ENCODE results near the gene FAM110A. TPM values are rescaled to one million over a fixed set of nuclear protein-coding genes. Genes with fewer than 3 reads are reported as not detected.
A peak's percentile ranks its signal among the peaks of the same experiment; 100 is the strongest.
"Not testable (repeated sequence)": the region's sequence is repeated elsewhere in the genome, so short reads cannot be mapped to it uniquely, and the experiment has no call there.

The FAM110A gene
- total RNA-seq, result 10.6 TPM

DNA sequence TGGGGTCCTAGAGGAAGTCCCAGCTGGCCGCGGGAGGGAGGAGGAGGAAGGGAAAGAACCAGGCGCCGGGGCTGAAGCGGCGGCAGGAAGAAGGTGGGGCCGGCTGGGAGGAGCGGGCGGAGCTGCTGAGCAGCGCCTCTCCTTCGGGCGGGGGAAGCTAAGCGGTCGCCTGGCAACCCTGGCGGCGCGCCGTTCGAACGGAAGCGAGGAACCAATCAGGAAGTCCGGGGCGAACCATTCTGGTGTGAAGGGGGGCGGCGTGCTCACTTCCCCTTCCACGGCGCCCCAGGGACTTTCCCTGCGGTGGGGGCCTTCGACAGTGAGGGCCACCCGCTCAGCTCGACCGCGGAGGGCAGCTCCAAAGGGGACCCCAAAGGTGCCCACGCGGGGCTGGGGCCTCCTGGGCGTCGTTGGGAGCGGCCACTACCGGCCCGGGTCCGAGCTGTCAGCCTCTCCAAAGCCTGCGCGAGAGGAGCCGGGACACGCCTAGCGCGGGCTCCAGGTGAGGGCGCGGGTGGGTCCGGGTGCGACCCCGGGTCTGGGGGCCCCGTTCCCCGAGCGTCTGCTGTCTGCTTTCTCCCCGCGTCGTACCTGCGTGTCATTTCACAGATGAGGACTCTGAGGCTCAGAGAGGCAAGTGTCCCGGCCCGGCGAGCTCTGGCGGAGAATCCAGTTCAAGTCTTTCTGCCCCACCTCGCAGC lies at the start of gene FAM110A:
Gene FAM110A (plus strand): TSS at position 266 of the 701 bp plus-strand sequence. CDS start 11,090 bp downstream, outside the sequence.
- Histone ChIP-seq H3K9me3 (ENCODE audit: low read depth, low read length) (no peaks in the 10 kb centered on the region), H3K27me3 (ENCODE audit: insufficient read depth, low read length) (no peaks in the 10 kb centered on the region), H3K4me3 (ENCODE audit: low read length) (peak within 1 kb of the TSS; percentile 92), H3K4me1 (ENCODE audit: insufficient read depth, low read length) (peaks cover 58% of the 10 kb centered on the region)

DNA sequence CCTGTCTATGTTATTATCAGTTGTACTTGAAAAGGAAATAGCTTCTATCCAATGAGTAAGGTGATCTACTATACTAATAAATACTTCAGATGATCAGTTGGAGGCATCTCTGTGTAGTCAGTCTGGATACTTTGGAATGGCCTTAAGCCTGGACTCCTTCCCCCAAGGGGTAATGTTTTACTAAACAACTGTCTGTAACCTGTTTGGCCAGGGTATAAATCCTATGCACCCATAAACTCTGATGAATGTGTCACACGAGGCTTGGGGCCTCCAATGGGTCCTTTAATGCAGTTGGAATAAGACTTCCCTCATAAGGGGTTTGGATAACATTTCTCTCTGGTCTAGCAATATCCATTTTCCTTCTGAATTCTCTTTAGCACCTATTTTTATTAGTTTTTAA lies 45.7 kb upstream of the FAM110A start:
- Histone ChIP-seq H3K4me3 (ENCODE audit: low read length) (no peak overlapping the region), H3K27me3 (ENCODE audit: insufficient read depth, low read length) (peaks cover 3% of the 10 kb centered on the region), H3K9me3 (ENCODE audit: low read depth, low read length) (no peaks in the 10 kb centered on the region), H3K4me1 (ENCODE audit: insufficient read depth, low read length) (no peaks in the 10 kb centered on the region)

DNA sequence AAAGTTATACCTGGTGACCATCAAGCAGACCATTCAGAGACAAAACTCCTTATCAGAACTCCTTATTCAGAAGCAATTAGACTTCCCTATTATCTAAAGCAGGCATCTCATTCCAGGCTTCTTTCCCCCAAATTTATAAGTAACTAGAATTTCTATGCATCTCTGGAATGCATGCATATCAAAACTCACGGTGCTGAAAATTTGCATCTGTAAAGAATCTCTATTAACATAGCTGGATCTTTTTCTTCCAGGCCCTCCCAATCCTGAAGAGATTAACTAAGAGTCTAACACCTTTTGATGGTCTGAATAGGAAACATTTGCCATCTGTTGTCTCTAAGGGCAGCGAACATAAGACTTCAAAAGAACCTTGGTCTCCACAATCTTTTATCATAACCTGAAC lies 42.5 kb upstream of the FAM110A start:
- Histone ChIP-seq H3K27me3 (ENCODE audit: insufficient read depth, low read length) (peaks cover 3% of the 10 kb centered on the region), H3K4me3 (ENCODE audit: low read length) (no peak overlapping the region), H3K9me3 (ENCODE audit: low read depth, low read length) (no peaks in the 10 kb centered on the region), H3K4me1 (ENCODE audit: insufficient read depth, low read length) (no peaks in the 10 kb centered on the region)

GRCh38 chr20:792248-792647 lies 41.3 kb upstream of the FAM110A start:
- Histone ChIP-seq H3K27me3 (ENCODE audit: insufficient read depth, low read length) (peaks cover 3% of the 10 kb centered on the region), H3K4me3 (ENCODE audit: low read length) (no peak overlapping the region), H3K9me3 (ENCODE audit: low read depth, low read length) (no peaks in the 10 kb centered on the region), H3K4me1 (ENCODE audit: insufficient read depth, low read length) (no peaks in the 10 kb centered on the region)

- no peaks in the 10 kb centered on the region for H3K27me3 ChIP-seq (ENCODE audit: insufficient read depth, low read length)
- H3K4me1 ChIP-seq (ENCODE audit: insufficient read depth, low read length), result no peaks in the 10 kb centered on the region
- H3K4me3 ChIP-seq (ENCODE audit: low read length), result no peak overlapping the region
- no peaks in the 10 kb centered on the region for H3K9me3 ChIP-seq (ENCODE audit: low read depth, low read length)
Observed at GRCh38 chr20:796921-797320, 36.6 kb upstream of the FAM110A start.

DNA sequence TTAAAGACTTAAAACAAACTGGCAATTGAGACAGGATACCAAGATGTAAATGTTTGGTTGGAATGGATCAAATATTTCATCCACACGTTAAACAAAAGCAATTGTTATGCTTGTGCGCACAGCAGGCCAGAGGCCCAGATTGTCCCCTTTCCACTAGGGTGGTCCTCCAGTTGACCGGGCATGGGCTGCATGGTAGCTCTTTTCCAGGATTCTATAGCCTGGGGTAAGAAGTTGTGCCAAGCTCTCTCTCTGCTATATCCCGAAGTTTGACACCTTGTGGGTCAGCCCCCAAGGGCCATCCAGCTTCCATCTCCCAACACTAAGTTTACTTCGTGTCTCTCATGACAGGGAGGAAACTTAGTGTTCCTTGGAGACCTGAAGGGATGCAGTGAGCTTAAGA lies 34.8 kb upstream of the FAM110A start:
- H3K27me3 ChIP-seq (ENCODE audit: insufficient read depth, low read length); H3K4me3 ChIP-seq (ENCODE audit: low read length); H3K9me3 ChIP-seq (ENCODE audit: low read depth, low read length); H3K4me1 ChIP-seq (ENCODE audit: insufficient read depth, low read length): not testable (repeated sequence)

DNA sequence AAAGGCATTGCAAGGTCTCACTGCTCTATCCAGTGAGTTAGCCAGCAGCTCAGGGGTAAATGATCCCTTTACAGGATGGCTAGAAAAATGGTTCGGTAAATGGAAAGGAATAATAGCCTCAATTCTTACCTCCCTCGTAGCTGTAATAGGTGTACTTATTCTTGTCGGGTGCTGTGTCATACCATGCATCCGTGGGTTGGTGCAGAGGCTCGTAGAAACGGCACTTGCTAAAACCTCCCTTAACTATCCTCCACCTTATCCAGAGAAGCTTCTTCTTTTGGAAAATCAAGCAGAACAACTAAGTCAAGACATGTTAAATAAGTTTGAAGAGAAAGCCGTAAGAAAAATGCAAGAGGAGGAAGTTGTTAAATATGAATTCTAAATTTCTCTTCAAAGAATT lies 33.5 kb upstream of the FAM110A start:
- not testable (repeated sequence) for H3K4me1 ChIP-seq (ENCODE audit: insufficient read depth, low read length); H3K27me3 ChIP-seq (ENCODE audit: insufficient read depth, low read length); H3K4me3 ChIP-seq (ENCODE audit: low read length)

GRCh38 chr20:801678-802077 lies 31.8 kb upstream of the FAM110A start:
- Histone ChIP-seq H3K4me3 (ENCODE audit: low read length) (no peak overlapping the region), H3K4me1 (ENCODE audit: insufficient read depth, low read length) (no peaks in the 10 kb centered on the region), H3K27me3 (ENCODE audit: insufficient read depth, low read length) (no peaks in the 10 kb centered on the region), H3K9me3 (ENCODE audit: low read depth, low read length) (peaks cover 19% of the 10 kb centered on the region)

More for the DNA sequence above, 33.5 kb upstream of the FAM110A start:
- not testable (repeated sequence) for H3K9me3 ChIP-seq (ENCODE audit: low read depth, low read length)

DNA sequence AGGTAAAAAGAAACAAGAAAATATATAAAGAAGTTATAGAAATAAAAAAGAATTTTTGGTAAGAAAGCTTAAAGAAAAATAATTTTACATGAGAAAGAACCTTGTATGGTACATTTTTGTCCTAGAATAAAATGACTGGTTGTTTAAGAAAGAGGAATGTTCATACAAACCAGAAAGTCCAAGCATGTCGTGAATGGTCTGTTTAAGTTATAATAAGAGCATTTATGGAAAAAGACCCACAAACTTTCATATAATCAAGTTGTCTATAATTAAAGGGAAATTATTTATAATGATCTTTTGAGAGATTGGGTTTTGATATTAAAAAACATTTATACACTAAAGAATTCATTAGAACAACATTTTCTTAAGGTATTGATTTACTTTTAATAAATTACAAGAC lies 27.8 kb upstream of the FAM110A start:
- peaks cover 21% of the 10 kb centered on the region for H3K9me3 ChIP-seq (ENCODE audit: low read depth, low read length)
- H3K27me3 ChIP-seq (ENCODE audit: insufficient read depth, low read length), result peaks cover 2% of the 10 kb centered on the region
- no peaks in the 10 kb centered on the region for H3K4me1 ChIP-seq (ENCODE audit: insufficient read depth, low read length)
- H3K4me3 ChIP-seq (ENCODE audit: low read length), result no peak overlapping the region

- not testable (repeated sequence) for H3K4me1 ChIP-seq (ENCODE audit: insufficient read depth, low read length); H3K9me3 ChIP-seq (ENCODE audit: low read depth, low read length); H3K4me3 ChIP-seq (ENCODE audit: low read length); H3K27me3 ChIP-seq (ENCODE audit: insufficient read depth, low read length)
Observed at GRCh38 chr20:811776-812434, 21.6 kb upstream of the FAM110A start.

GRCh38 chr20:812435-812814 lies 21.1 kb upstream of the FAM110A start:
- not testable (repeated sequence) for H3K9me3 ChIP-seq (ENCODE audit: low read depth, low read length); H3K27me3 ChIP-seq (ENCODE audit: insufficient read depth, low read length); H3K4me1 ChIP-seq (ENCODE audit: insufficient read depth, low read length); H3K4me3 ChIP-seq (ENCODE audit: low read length)

DNA sequence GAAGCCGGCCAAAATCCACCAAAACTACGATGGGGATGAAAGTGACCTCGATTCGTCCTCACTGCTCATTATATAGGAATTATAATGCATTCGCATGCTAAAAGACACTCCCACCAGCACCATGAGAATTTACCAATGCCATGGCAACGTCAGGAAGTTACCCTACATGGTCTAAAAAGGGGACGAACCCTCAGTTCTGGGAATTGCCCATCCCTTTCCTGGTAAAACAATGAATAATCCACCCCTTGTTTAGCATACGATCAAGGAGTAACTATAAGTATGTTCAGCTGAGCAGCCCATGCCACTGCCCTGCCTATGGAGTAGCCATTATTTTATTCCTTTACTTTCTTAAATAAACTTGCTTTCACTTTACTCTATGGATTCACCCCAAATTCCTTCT lies 20.1 kb upstream of the FAM110A start:
- Histone ChIP-seq H3K4me3 (ENCODE audit: low read length) (no peak overlapping the region), H3K4me1 (ENCODE audit: insufficient read depth, low read length) (no peaks in the 10 kb centered on the region)

GRCh38 chr20:815226-815625 lies 18.3 kb upstream of the FAM110A start:
- Histone ChIP-seq H3K4me1 (ENCODE audit: insufficient read depth, low read length) (no peaks in the 10 kb centered on the region), H3K4me3 (ENCODE audit: low read length) (no peak overlapping the region), H3K9me3 (ENCODE audit: low read depth, low read length) (no peaks in the 10 kb centered on the region), H3K27me3 (ENCODE audit: insufficient read depth, low read length) (no peaks in the 10 kb centered on the region)

More for the DNA sequence above, 20.1 kb upstream of the FAM110A start:
- Histone ChIP-seq H3K27me3 (ENCODE audit: insufficient read depth, low read length) (peaks cover 2% of the 10 kb centered on the region), H3K9me3 (ENCODE audit: low read depth, low read length) (no peaks in the 10 kb centered on the region)

DNA sequence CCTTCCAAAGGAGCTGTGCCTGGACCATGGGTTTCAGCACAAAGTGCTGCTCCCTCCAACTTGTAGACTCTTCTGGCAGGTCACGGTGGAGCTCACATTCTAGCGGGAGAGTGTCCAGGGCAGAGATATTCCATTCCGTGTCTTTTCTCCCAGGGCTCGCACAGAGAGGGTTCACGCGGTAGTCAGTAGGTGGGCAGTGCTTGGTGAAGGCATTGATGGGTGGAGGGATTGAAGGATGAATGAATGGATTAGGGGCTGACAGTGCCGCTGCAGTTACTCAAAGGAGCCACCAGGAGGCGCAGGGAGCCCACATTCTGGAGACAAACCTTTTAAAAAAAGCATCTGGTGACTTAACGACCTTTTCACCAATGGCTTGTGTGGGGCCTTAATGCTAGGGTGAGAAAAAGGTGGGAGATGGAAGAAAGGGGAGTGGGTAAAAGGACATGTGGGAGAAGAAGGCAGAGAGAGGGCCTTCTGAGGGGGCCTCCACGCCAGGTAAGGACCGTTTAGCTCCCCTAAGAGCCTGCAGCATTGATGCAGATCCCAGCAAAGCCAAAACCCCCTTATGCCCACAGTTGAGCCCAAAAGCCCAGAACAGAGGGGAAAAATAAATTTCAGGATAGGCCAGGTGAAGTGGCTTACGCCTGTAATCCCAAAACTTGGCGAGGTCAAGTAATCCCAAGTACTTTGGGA lies 17.5 kb upstream of the FAM110A start:
- Histone ChIP-seq H3K4me1 (ENCODE audit: insufficient read depth, low read length) (no peaks in the 10 kb centered on the region), H3K9me3 (ENCODE audit: low read depth, low read length) (no peaks in the 10 kb centered on the region), H3K4me3 (ENCODE audit: low read length) (no peak overlapping the region), H3K27me3 (ENCODE audit: insufficient read depth, low read length) (no peaks in the 10 kb centered on the region)

DNA sequence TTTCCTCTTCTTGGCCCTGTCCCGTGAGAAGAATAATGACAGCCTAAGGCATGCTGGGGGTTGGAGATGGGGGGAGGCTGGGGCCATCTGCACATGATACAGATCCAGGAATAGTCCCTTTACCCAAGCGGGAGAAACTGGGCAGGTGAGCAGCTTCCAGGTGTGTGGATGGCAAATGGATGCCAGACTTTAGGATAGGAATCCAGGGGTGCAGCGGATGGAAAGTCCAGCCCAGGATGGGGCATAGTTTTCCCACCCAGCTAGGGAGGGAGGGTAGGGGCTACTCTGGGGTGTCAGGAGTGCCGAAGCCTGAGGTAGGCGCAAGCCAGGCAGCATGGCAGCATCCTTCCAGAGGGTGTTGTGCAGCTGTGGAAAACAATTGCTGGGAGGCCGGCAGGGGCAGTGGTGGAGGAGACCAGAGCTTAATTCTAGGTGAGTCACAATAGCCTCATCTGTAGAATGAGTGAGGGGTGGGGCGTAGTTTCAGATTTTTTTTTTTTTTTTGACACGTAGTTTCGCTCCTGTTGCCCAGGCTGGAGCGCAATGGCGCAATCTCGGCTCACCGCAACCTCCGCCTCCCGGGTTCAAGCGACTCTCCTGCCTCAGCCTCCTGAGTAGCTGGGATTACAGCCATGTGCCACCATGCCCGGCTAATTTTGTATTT lies 15.4 kb upstream of the FAM110A start:
- Histone ChIP-seq H3K4me1 (ENCODE audit: insufficient read depth, low read length) (no peaks in the 10 kb centered on the region), H3K9me3 (ENCODE audit: low read depth, low read length) (no peaks in the 10 kb centered on the region), H3K27me3 (ENCODE audit: insufficient read depth, low read length) (no peaks in the 10 kb centered on the region), H3K4me3 (ENCODE audit: low read length) (no peak overlapping the region)
